Natural killer cell (primary cell): ENCODE data around the gene ZDHHC19. TPM values are rescaled to one million over a fixed set of nuclear protein-coding genes. Genes with fewer than 3 reads are reported as not detected.
A peak's percentile ranks its signal among the peaks of the same experiment; 100 is the strongest.
"Not testable (repeated sequence)": the region's sequence is repeated elsewhere in the genome, so short reads cannot be mapped to it uniquely, and the experiment has no call there.

ENCODE experiments used
- ATAC-seq, 3 donors: fragments of 150-1000 bp in 2 of 3; fragments of 200-7000 bp in 1 of 3; cut with Tn5 transposase; 1 replicate in 1 of 3; 2 replicates in 2 of 3; pipeline ENCODE4 v1.10.0; 2021; ENCODE audit warnings: mild to moderate bottlenecking in 2 of 3, moderate library complexity in 2 of 3
- DNase-seq, 2 donors: peaks; one replicate each; pipeline versions ENCODE4 v3.0.0 to v3.0.0-alpha.2; 2013 to 2021; ENCODE audit warnings: mixed read lengths in 1 of 2
- H3K27ac ChIP-seq: one replicate; pipeline ENCODE4 v1.5.1; 2013; ENCODE audit warnings: mild to moderate bottlenecking, low read length
- H3K27me3 ChIP-seq: one replicate; pipeline ENCODE4 v1.6.1; 2013; ENCODE audit warnings: low read length; ENCODE audit not compliant: control insufficient read depth, insufficient read depth
- H3K36me3 ChIP-seq: one replicate; pipeline ENCODE4 v1.6.1; 2013; ENCODE audit warnings: low read length; ENCODE audit not compliant: control insufficient read depth, insufficient read depth
- H3K4me1 ChIP-seq: one replicate; pipeline ENCODE4 v1.6.1; 2013; ENCODE audit warnings: low read length; ENCODE audit not compliant: control insufficient read depth, insufficient read depth
- H3K4me3 ChIP-seq: one replicate; pipeline ENCODE4 v1.5.1; 2013; ENCODE audit warnings: low read length
- H3K9me3 ChIP-seq: one replicate; pipeline ENCODE4 v1.6.1; 2013; ENCODE audit warnings: low read length; ENCODE audit not compliant: control insufficient read depth, insufficient read depth
- H3K27ac Mint-ChIP-seq, 2 donors: one replicate each; pipeline ENCODE4 v1.8.0; 2022; ENCODE audit warnings: mild to moderate bottlenecking in 2 of 2, mixed read lengths in 2 of 2, moderate library complexity in 1 of 2
- H3K27me3 Mint-ChIP-seq, 2 donors: one replicate each; pipeline ENCODE4 v1.8.0; 2022; ENCODE audit warnings: low read depth in 2 of 2, mixed read lengths in 2 of 2
- H3K36me3 Mint-ChIP-seq: one replicate; pipeline ENCODE4 v1.8.0; 2022; ENCODE audit warnings: mixed read lengths
- H3K4me1 Mint-ChIP-seq, 2 donors: one replicate each; pipeline ENCODE4 v1.8.0; 2022; ENCODE audit warnings: mixed read lengths in 2 of 2
- H3K4me3 Mint-ChIP-seq: one replicate; pipeline ENCODE4 v1.8.0; 2022; ENCODE audit warnings: mild to moderate bottlenecking, moderate library complexity, mixed read lengths
- H3K9me3 Mint-ChIP-seq, 2 donors: one replicate each; pipeline ENCODE4 v1.8.0; 2022; ENCODE audit warnings: mixed read lengths in 2 of 2
- CTCF ChIP-seq: fragments of 200-600 bp; IDR thresholded peaks from one replicate; pipeline ENCODE4 v1.8.0; 2022; ENCODE audit warnings: antibody characterized with exemption
- WGBS: methylation state at CpG from one replicate; pipeline ENCODE4 v1.1.7; 2013; ENCODE audit warnings: missing lambda C conversion rate; ENCODE audit not compliant: insufficient coverage; 5-methylcytosine and 5-hydroxymethylcytosine counted together
- intact Hi-C: fragments of 100-400 bp; cut with micrococcal nuclease; formaldehyde crosslinking; loops from one replicate; pipeline ENCODE4 v1.14.2; 2022
- total RNA-seq, 4 donors: library from RNA; stranded (reverse); fragments of 120-200 nt in 1 of 4; gene quantifications; one replicate each; pipeline versions ENCODE4 v1.2.3 to v1.2.4, GENCODE V29; 2013 to 2022

ZDHHC19 gene
- total RNA-seq, 3 donors from 2014 or later (not counting 1 experiment from before 2014, with no cell fraction given), result not detected

GRCh38 chr3:196214783-196215441 lies 3.7 kb upstream of the ZDHHC19 start:
- H3K9me3 ChIP-seq, result no peaks in the 10 kb centered on the region
- no peak overlapping the region for H3K4me3 ChIP-seq
- H3K9me3 Mint-ChIP-seq, result no peaks in the 10 kb centered on the region
- WGBS, result 87% methylated on average over 16 of the region's 16 CpGs
- ATAC-seq, result no peak
- intact Hi-C loops, result no loop called here
- no peak overlapping the region for H3K27ac ChIP-seq
- no peaks in the 10 kb centered on the region for H3K36me3 ChIP-seq
- peaks cover 13% of the 10 kb centered on the region for H3K4me1 ChIP-seq
- no peaks in the 10 kb centered on the region for H3K27me3 ChIP-seq
- TF ChIP-seq CTCF, result no peak
- no peak for DNase-seq
- no peak overlapping the region for H3K4me3 Mint-ChIP-seq
- no peaks in the 10 kb centered on the region for H3K36me3 Mint-ChIP-seq
- H3K4me1 Mint-ChIP-seq, result peaks cover 12% of the 10 kb centered on the region in 2 donors
- no peaks in the 10 kb centered on the region for H3K27me3 Mint-ChIP-seq
- no peak overlapping the region for H3K27ac Mint-ChIP-seq

- H3K27me3 ChIP-seq, H3K9me3 ChIP-seq, H3K4me3 ChIP-seq, H3K36me3 ChIP-seq, H3K27ac Mint-ChIP-seq, H3K9me3 Mint-ChIP-seq, intact Hi-C loops, H3K27ac ChIP-seq, H3K36me3 Mint-ChIP-seq, ATAC-seq, H3K27me3 Mint-ChIP-seq, DNase-seq, H3K4me3 Mint-ChIP-seq: not testable (repeated sequence)
- H3K4me1 Mint-ChIP-seq, result peaks cover 5 to 12% of the 10 kb centered on the region in 2 donors
- 86% methylated on average over 11 of the region's 11 CpGs for WGBS
- peaks cover 14% of the 10 kb centered on the region for H3K4me1 ChIP-seq
These were observed 1.1 kb downstream of the ZDHHC19 start for GRCh38 chr3:196209944-196210672.

- ATAC-seq (no peak), DNase-seq (no peak)
- peak overlapping the region; percentile 84 for H3K4me3 Mint-ChIP-seq
- peak overlapping the region in 1 of 2 donors; percentile 70 for H3K27ac Mint-ChIP-seq
- Histone ChIP-seq H3K9me3 (no peaks in the 10 kb centered on the region), H3K4me1 (peaks cover 14% of the 10 kb centered on the region), H3K4me3 (no peak overlapping the region), H3K27ac (no peak overlapping the region), H3K27me3 (no peaks in the 10 kb centered on the region), H3K36me3 (no peaks in the 10 kb centered on the region)
- TF ChIP-seq CTCF, result no peak
- H3K27me3 Mint-ChIP-seq, result peaks cover 2 to 3% of the 10 kb centered on the region in 2 donors
- H3K4me1 Mint-ChIP-seq, result peaks cover 5 to 12% of the 10 kb centered on the region in 2 donors
- no peaks in the 10 kb centered on the region for H3K36me3 Mint-ChIP-seq
- WGBS, result 86% methylated on average over 24 of the region's 24 CpGs
- no peaks in the 10 kb centered on the region for H3K9me3 Mint-ChIP-seq
- intact Hi-C loops, result no loop called here
These were observed 2.1 kb downstream of the ZDHHC19 start for GRCh38 chr3:196208942-196209695.
